C4-2B (cell line): ENCODE data around the gene AGAP5.
"Not testable (repeated sequence)": the region's sequence is repeated elsewhere in the genome, so short reads cannot be mapped to it uniquely, and the experiment has no call there.

ENCODE experiments used
- CTCF ChIP-seq: fragments of 450-650 bp; conservative IDR thresholded peaks from 2 replicates; pipeline ENCODE4 v1.5.1; 2017; ENCODE audit warnings: mild to moderate bottlenecking
- ZFX ChIP-seq: fragments of 450-650 bp; IDR thresholded peaks from 2 replicates; pipeline ENCODE4 v1.6.1; 2017

- not testable (repeated sequence) for TF ChIP-seq CTCF, ZFX
Observed at GRCh38 chr10:73665581-73665980, 32.3 kb downstream of the AGAP5 start.
